GM21717 (cell line): ENCODE measurements around the gene RPS19BP1.

Experiments
- ATAC-seq: cut with Tn5 transposase; IDR thresholded peaks from one replicate; pipeline ENCODE4 v1.9.1; 2021; ENCODE audit warnings: mild to moderate bottlenecking, moderate library complexity; ENCODE audit not compliant: unreplicated experiment

The RPS19BP1 gene

DNA sequence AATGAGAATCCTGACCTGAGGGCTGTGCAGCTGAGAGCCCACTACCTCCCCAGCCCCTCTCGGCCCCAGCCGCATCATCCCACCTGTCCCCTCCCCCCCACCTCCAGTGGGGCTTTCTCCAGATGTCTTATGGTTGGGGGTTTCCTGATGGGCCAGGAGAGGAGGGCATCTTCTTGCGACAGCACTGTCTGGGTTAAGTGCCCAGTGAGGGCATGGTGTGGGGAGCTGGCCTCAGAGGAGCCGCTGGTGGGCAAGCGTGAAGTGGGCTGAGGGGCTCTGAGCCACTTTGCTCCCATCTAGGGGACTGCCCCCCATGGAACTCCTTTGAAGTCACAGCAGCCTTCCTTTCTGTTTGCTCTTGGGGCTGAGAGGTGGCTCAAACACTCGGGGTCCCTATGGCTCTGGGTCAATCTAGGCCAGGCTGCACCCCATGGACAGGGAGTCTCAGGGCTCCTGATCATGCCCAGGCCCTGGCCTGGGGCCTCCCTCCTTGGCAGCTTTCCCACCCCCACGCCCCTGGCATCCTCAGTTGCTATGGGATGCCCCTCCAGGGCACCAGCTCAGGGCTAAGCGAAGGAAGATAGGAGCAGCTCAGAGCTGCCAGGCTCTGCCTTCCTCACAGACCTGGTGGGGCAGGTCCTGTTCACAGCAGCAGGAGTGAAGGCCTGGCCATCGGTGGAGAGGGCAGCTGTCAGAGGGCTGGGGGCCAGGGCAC is 41.4 kb downstream of the RPS19BP1 start:
- no peak for ATAC-seq

DNA sequence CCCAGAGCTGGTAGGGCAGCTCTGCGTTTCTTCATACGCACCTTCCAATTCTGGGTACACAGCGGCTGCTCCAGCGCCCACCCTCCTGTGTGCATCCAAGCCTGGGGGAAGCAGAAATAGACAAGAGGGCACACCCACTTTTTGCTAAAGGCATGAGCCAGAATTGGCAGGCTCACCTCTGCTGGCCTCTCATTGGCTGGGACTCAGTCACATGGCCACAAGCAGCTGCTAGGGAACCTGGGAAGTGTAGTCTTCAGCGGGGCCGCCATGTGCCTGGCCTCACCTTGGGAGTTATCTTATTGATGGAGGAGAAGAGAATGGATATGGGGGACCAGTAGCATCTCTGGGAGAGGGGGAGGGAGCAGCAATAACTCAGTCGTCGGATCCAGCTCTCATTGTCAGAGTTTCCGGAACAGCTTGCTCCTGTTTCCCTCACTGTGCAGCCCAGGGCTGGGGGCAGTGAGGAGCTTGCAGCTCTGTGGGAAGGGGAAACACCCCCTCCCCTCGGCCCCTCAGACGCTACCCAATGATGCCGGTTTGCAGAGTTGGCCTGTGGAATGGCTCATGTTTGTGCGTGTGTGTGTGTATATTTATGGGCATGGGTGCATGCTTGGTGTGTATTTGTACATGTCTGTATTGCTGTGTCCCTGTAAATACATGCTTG is 42.3 kb downstream of the RPS19BP1 start:
- ATAC-seq: peak; percentile 76

DNA sequence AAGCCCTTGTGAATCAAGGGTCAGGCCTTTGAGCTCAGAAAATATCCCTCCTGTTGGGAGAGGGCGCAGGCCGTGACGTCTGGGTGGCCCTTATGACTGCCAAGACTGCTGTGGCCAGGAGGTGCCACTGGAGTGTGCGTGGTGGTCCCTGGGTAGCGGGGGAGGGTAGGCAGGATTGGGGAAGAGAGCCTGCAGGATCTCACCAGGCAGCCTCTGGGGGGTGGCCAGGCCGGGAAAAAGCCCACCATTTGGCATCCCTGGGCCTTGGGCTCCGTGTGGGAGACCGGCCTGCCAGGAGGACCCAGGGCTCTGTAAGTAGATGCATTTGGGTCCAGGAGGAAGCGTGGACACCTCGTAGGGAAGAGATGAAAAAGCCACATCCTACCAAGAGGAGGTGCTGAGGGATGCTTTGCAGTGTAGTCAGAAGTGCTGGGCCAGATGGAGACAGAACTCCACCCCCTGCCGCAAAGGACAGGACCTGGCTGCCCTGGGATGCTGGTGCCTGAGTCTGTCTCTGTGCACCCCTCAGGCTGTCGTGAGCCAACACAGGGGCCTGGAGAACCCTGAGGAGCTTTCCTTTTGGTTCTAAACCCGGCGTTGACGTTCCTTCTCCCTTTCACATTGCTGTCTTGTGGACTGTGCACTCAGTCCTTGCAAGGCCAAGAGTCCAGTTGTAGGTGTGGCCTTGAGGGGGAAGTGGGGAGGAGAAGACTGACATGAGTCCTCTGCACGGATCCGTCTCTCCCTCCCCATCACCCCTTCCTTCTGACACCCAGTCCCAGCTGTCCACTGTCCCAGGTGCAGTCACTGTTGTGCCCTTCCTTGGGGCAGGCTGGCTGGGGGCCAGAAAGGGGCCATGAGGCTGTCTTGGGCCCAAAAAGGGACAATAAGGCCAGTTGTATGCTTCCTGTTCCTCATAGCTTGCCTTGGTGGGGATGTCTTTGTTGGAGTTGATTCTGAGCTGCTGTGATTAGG is 43.2 kb downstream of the RPS19BP1 start:
- ATAC-seq: no peak

GRCh38 chr22:39488563-39489083 is 43.9 kb downstream of the RPS19BP1 start:
- no peak for ATAC-seq

DNA sequence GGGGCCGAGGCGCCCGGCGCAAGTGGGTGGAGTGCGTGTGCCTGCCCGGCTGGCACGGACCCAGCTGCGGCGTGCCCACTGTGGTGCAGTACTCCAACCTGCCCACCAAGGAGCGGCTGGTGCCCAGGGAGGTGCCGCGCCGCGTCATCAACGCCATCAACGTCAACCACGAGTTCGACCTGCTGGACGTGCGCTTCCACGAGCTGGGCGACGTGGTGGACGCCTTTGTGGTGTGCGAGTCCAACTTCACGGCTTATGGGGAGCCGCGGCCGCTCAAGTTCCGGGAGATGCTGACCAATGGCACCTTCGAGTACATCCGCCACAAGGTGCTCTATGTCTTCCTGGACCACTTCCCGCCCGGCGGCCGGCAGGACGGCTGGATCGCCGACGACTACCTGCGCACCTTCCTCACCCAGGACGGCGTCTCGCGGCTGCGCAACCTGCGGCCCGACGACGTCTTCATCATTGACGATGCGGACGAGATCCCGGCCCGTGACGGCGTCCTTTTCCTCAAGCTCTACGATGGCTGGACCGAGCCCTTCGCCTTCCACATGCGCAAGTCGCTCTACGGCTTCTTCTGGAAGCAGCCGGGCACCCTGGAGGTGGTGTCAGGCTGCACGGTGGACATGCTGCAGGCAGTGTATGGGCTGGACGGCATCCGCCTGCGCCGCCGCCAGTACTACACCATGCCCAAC is 44.6 kb downstream of the RPS19BP1 start:
- no peak for ATAC-seq

DNA sequence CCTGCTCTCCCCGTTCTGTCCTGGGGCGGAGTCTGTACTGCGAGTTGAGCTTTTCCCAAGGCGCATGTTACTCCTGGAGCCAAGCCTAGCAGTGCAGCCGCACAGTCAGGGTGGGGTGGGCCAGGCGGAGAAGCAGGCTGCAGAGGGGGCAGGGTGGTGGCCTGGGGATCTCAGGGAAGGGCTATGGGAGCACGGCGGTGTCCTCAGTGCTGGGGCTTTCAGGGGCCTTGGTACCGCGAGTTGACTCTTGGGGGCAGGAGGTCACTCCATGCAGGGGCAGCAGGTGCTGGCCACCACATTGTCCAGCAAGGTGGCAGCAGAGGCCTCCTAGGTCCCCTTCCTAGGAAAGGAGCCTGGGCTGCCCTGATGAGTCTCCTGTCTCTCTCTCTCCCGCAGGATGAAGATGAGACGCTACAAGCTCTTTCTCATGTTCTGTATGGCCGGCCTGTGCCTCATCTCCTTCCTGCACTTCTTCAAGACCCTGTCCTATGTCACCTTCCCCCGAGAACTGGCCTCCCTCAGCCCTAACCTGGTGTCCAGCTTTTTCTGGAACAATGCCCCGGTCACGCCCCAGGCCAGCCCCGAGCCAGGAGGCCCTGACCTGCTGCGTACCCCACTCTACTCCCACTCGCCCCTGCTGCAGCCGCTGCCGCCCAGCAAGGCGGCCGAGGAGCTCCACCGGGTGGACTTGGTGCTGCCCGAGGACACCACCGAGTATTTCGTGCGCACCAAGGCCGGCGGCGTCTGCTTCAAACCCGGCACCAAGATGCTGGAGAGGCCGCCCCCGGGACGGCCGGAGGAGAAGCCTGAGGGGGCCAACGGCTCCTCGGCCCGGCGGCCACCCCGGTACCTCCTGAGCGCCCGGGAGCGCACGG is 45.4 kb downstream of the RPS19BP1 start:
- ATAC-seq: no peak

- no peak for ATAC-seq
Observed at GRCh38 chr22:39482768-39483167, 49.8 kb downstream of the RPS19BP1 start.

DNA sequence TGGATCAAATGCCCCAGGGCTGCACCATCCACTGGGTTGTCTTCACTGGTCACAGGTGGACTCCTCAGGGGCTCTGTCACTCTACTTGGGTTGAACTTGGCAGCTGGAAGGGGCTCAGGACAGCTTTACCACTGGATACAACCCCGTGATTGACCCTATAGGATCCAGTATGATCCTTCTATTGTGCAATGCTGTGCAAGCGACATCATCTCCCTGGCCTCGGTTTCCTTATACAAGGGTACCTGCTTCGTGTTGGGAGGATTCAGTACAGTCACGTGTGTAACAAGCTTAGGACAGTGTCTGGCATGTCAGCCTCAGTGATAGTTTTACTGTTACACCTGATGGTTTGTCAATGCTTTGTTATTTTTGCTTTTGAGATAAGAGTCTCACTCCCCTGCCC is 51.0 kb downstream of the RPS19BP1 start:
- no peak for ATAC-seq

DNA sequence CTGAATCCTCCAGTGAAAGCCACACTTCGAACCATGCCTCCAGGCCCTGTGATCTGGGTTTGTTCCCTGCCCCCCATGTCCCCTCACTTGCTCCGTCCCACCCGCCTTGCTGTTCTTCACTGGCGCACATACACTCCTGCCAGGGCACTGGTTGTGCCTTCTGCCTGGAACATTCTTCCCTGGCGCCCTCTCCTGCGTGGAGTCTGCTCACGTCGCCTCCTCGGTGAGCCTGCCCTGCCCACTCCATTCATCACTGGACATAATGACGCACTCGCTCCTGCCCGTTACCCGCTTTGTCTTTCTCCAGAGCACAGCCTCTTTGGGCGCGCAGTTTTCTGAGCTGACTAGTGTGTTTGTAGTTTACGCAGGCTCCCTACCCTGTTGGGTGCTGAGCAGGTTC is 51.5 kb downstream of the RPS19BP1 start:
- ATAC-seq: no peak

GRCh38 chr22:39480557-39480956 is 52.0 kb downstream of the RPS19BP1 start:
- ATAC-seq: no peak

- no peak for ATAC-seq
Observed at GRCh38 chr22:39479254-39479653, 53.3 kb downstream of the RPS19BP1 start.
